SU-DHL-6 (cell line): ENCODE measurements around the gene RFX1.
A peak's percentile ranks its signal among the peaks of the same experiment; 100 is the strongest.

Source experiments
- H2AFZ ChIP-seq: fragments of 200-600 bp; sonication (generic); 2 replicates; pipeline ENCODE4 v1.6.1; 2014; ENCODE audit warnings: low read depth, mild to moderate bottlenecking, moderate library complexity, mixed read lengths, antibody characterized with exemption, low read length; ENCODE audit not compliant: severe bottlenecking
- H3F3A ChIP-seq: fragments of 200-600 bp; shearing (Covaris generic); 2 replicates; pipeline ENCODE4 v1.6.0; 2016; ENCODE audit warnings: antibody characterized with exemption, mild to moderate bottlenecking; ENCODE audit not compliant: insufficient read depth
- H3K27ac ChIP-seq: fragments of 200-600 bp; sonication (generic); 2 replicates; pipeline ENCODE4 v1.5.1; 2016; ENCODE audit warnings: low read depth, mild to moderate bottlenecking, low read length, moderate library complexity, mixed read lengths
- H3K27me3 ChIP-seq: fragments of 200-600 bp; sonication (generic), shearing (Covaris generic); 2 replicates; pipeline ENCODE4 v1.6.0; 2014; ENCODE audit warnings: mild to moderate bottlenecking, low read length
- H3K36me3 ChIP-seq: fragments of 200-600 bp; sonication (generic); 2 replicates; pipeline ENCODE4 v1.6.1; 2014; ENCODE audit warnings: mild to moderate bottlenecking, low read length, mixed read lengths
- H3K4me2 ChIP-seq: fragments of 300-600, 200-600 bp; shearing (Covaris generic), sonication (generic); 2 replicates; pipeline ENCODE4 v1.6.0; 2014; ENCODE audit warnings: low read length, low read depth, mild to moderate bottlenecking; ENCODE audit not compliant: poor library complexity, severe bottlenecking
- H3K4me3 ChIP-seq: fragments of 200-600 bp; sonication (generic); 2 replicates; pipeline ENCODE4 v1.5.1; 2014; ENCODE audit warnings: antibody characterized with exemption, low read length, mild to moderate bottlenecking, mixed read lengths; ENCODE audit not compliant: insufficient read depth, poor library complexity, severe bottlenecking
- H3K79me2 ChIP-seq: fragments of 200-600 bp; sonication (generic); 2 replicates; pipeline ENCODE4 v1.6.1; 2014; ENCODE audit warnings: mild to moderate bottlenecking, low read length, moderate library complexity; ENCODE audit not compliant: insufficient read depth
- H3K9ac ChIP-seq: fragments of 200-600 bp; sonication (generic); 2 replicates; pipeline ENCODE4 v1.7.0; 2014; ENCODE audit warnings: mild to moderate bottlenecking, low read length
- H3K9me2 ChIP-seq: fragments of 200-600 bp; sonication (generic); replicated peaks from 2 replicates; pipeline ENCODE4 v1.6.1; 2014; ENCODE audit warnings: low read length; ENCODE audit not compliant: insufficient read depth
- H3K9me3 ChIP-seq: fragments of 200-600 bp; sonication (generic); 2 replicates; pipeline ENCODE4 v1.6.1; 2014; ENCODE audit warnings: low read length, mixed read lengths; ENCODE audit not compliant: insufficient read depth
- H4K20me1 ChIP-seq: fragments of 200-600 bp; sonication (generic); 2 replicates; pipeline ENCODE4 v1.6.1; 2014; ENCODE audit warnings: low read depth, mild to moderate bottlenecking, antibody characterized with exemption, low read length, moderate library complexity, mixed read lengths
- CTCF ChIP-seq: fragments of 200-600 bp; sonication (generic); IDR thresholded peaks from one replicate; pipeline ENCODE4 v1.5.1; 2017; ENCODE audit warnings: antibody characterized with exemption, mild to moderate bottlenecking, low read length, moderate library complexity; ENCODE audit not compliant: insufficient read depth, poor library complexity, severe bottlenecking
- EZH2phosphoT487 ChIP-seq: fragments of 200-600 bp; sonication (generic), shearing (Covaris generic); conservative IDR thresholded peaks from 2 replicates; pipeline ENCODE4 v1.6.1; 2018; ENCODE audit warnings: mild to moderate bottlenecking, antibody characterized with exemption, low read length, moderate library complexity, mixed read lengths

RFX1 gene

GRCh38 chr19:14006766-14007562, 844 bp upstream of the RFX1 start:
- Histone ChIP-seq H3K79me2 (no peaks in the 10 kb centered on the region; the same call in 1 of the 2 replicates), H3K9ac (peak overlapping the region; percentile 83), H3K4me2 (peak overlapping the region; percentile 96), H3K4me3 (peak overlapping the region; percentile 64), H3F3A (peaks cover 23% of the 10 kb centered on the region), H4K20me1 (no peaks in the 10 kb centered on the region), H3K36me3 (no peaks in the 10 kb centered on the region), H3K27ac (peak overlapping the region; percentile 61), H3K9me2 (no peaks in the 10 kb centered on the region), H3K9me3 (no peaks in the 10 kb centered on the region), H2AFZ (peak overlapping the region; percentile 96), H3K27me3 (no peaks in the 10 kb centered on the region)
- no peak for TF ChIP-seq EZH2phosphoT487
- TF ChIP-seq CTCF, result no peak

GRCh38 chr19:14005349-14006084, 603 bp downstream of the RFX1 start:
- Histone ChIP-seq H3K4me3 (peak overlapping the region; percentile 64), H3K9me3 (no peaks in the 10 kb centered on the region), H4K20me1 (no peaks in the 10 kb centered on the region), H3F3A (peaks cover 23% of the 10 kb centered on the region), H2AFZ (peak overlapping the region; percentile 19), H3K27ac (peak overlapping the region; percentile 75), H3K36me3 (no peaks in the 10 kb centered on the region), H3K27me3 (no peaks in the 10 kb centered on the region), H3K9me2 (no peaks in the 10 kb centered on the region), H3K9ac (peak overlapping the region; percentile 83), H3K4me2 (peak overlapping the region; percentile 96), H3K79me2 (peaks cover 4% of the 10 kb centered on the region; the same call in 1 of the 2 replicates)
- TF ChIP-seq EZH2phosphoT487 (no peak), CTCF (no peak)

DNA sequence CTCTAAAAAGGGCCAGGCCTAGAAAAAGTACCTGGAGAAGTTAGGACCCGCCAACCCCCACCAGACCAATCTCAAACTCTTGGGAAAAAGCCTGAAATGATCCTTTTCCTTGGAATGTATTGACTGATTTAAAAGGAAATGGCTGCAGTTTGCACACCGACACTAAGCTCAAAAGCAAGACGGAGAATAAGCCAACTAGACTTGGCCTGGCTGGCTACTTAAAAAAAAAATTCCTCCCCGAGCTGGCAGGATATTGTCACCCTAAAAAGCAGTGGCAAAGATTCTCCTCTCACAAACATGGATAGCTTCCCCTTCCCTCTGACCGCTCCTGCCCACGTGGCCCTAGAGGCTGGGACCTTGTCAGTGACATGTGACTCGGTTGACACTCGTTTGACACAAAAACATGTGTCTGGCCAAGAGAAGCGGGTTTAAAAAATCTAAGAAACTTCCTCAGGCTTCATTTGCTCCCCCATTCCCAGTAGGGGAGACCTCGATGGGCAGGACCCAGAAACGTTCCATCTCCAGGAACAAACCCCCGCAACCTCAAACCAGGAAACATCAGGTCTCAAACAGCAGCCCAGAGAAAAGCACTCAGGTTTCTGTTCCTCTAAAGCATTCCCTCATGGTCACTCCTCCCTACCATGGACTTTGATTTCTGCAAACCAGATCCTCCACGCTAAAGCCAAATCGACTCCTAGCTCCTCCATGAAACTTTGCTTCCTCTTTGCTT, 1.3 kb downstream of the RFX1 start:
- TF ChIP-seq CTCF (no peak), EZH2phosphoT487 (no peak)
- H3K4me2 ChIP-seq, result peak overlapping the region; percentile 96
- H3K9ac ChIP-seq, result peak overlapping the region; percentile 83
- peak overlapping the region; percentile 64 for H3K4me3 ChIP-seq
- no peaks in the 10 kb centered on the region for H4K20me1 ChIP-seq
- peak overlapping the region; percentile 19 for H2AFZ ChIP-seq
- peaks cover 23% of the 10 kb centered on the region for H3F3A ChIP-seq
- peak overlapping the region; percentile 75 for H3K27ac ChIP-seq
- H3K36me3 ChIP-seq, result no peaks in the 10 kb centered on the region
- H3K79me2 ChIP-seq, result peaks cover 4% of the 10 kb centered on the region; the same call in 1 of the 2 replicates
- H3K9me2 ChIP-seq, result no peaks in the 10 kb centered on the region
- no peaks in the 10 kb centered on the region for H3K27me3 ChIP-seq
- H3K9me3 ChIP-seq, result no peaks in the 10 kb centered on the region
